WTC11 (cell line): ENCODE measurements around the gene UBR2. TPM values are rescaled to one million over a fixed set of nuclear protein-coding genes. Genes with fewer than 3 reads are reported as not detected.

ENCODE experiments used
- ATAC-seq: fragments of 200-7000 bp; cut with Tn5 transposase; 2 replicates; pipeline ENCODE4 v1.10.0; 2021; ENCODE audit warnings: mild to moderate bottlenecking, moderate library complexity
- CTCF ChIA-PET: fragments of 300-600 bp; sonication (Branson Sonifier 250); formaldehyde crosslinking; loops from one replicate; lab custom pipeline; 2021; ENCODE audit warnings: antibody characterized with exemption; lab: Charles Lee
- POLR2A ChIA-PET: fragments of 350-600 bp; sonication (Branson Sonifier 250); formaldehyde crosslinking; loops from one replicate; lab custom pipeline; 2021; ENCODE audit warnings: antibody characterized with exemption; lab: Charles Lee
- DNase-seq: peaks from one replicate; pipeline ENCODE4 v3.0.0; 2021; ENCODE audit warnings: low spot score
- H3K27ac Mint-ChIP-seq: 2 replicates; pipeline ENCODE4 v1.8.0; 2021; ENCODE audit warnings: mixed read lengths
- H3K27me3 Mint-ChIP-seq: 2 replicates; pipeline ENCODE4 v1.8.0; 2021; ENCODE audit warnings: low read depth, mild to moderate bottlenecking, moderate library complexity, mixed read lengths
- H3K36me3 Mint-ChIP-seq: 2 replicates; pipeline ENCODE4 v1.8.0; 2021; ENCODE audit warnings: mixed read lengths
- H3K4me1 Mint-ChIP-seq: 2 replicates; pipeline ENCODE4 v1.8.0; 2022; ENCODE audit warnings: mixed read lengths
- H3K4me3 Mint-ChIP-seq: 2 replicates; pipeline ENCODE4 v1.8.0; 2021; ENCODE audit warnings: mild to moderate bottlenecking, moderate library complexity, mixed read lengths
- H3K9me3 Mint-ChIP-seq: 2 replicates; pipeline ENCODE4 v1.8.0; 2021; ENCODE audit warnings: mixed read lengths
- ELF4 ChIP-seq: sonication (generic); formaldehyde crosslinking; IDR thresholded peaks from 2 replicates; pipeline ENCODE4 v1.8.1; 2022; ENCODE audit warnings: low read depth, mild to moderate bottlenecking, moderate library complexity, missing genetic modification reagents
- GTF2I ChIP-seq: fragments of 250-450 bp; sonication (Bioruptor Pico); conservative IDR thresholded peaks from 2 replicates; pipeline ENCODE4 v1.4.0; 2021; ENCODE audit warnings: mild to moderate bottlenecking
- KAT7 ChIP-seq: sonication (generic); formaldehyde crosslinking; IDR thresholded peaks from 2 replicates; pipeline ENCODE4 v1.8.1; 2023; ENCODE audit warnings: missing genetic modification reagents, mild to moderate bottlenecking, borderline replicate concordance
- PRRX2 ChIP-seq: fragments of 250-450 bp; sonication (Bioruptor Pico); IDR thresholded peaks from 2 replicates; pipeline ENCODE4 v1.8.0; 2021; ENCODE audit warnings: mild to moderate bottlenecking
- total RNA-seq: library from RNA; stranded (reverse); gene quantifications from 3 replicates; pipeline ENCODE4 v1.2.3, GENCODE V29; 2021
- TF ChIP-seq, protein P1 (sequence below): fragments of 250-450 bp; sonication (Bioruptor Pico); IDR thresholded peaks from 2 replicates; pipeline ENCODE4 v1.9.0; 2021; ENCODE audit warnings: mild to moderate bottlenecking, borderline replicate concordance
- TF ChIP-seq, protein P2 (sequence below): fragments of 250-450 bp; sonication (Bioruptor Pico); IDR thresholded peaks from 2 replicates; pipeline ENCODE4 v1.8.0; 2021; ENCODE audit warnings: mild to moderate bottlenecking
- TF ChIP-seq, protein P3 (sequence below): sonication (generic); formaldehyde crosslinking; conservative IDR thresholded peaks from 2 replicates; pipeline ENCODE4 v1.8.1; 2023; ENCODE audit warnings: mild to moderate bottlenecking, low read depth, missing genetic modification reagents, moderate library complexity
- TF ChIP-seq, protein P4 (sequence below): sonication (generic); formaldehyde crosslinking; IDR thresholded peaks from 2 replicates; pipeline ENCODE4 v1.8.0; 2023; ENCODE audit warnings: missing genetic modification reagents, mild to moderate bottlenecking, borderline replicate concordance
- TF ChIP-seq, protein P5 (sequence below): sonication (generic); formaldehyde crosslinking; IDR thresholded peaks from 2 replicates; pipeline ENCODE4 v1.8.0; 2022; ENCODE audit warnings: mild to moderate bottlenecking, missing genetic modification reagents
- TF ChIP-seq, protein P6 (sequence below): sonication (generic); formaldehyde crosslinking; IDR thresholded peaks from 2 replicates; pipeline ENCODE4 v1.8.1; 2023; ENCODE audit warnings: mild to moderate bottlenecking, missing genetic modification reagents, moderate library complexity
- TF ChIP-seq, protein P7 (sequence below): fragments of 250-450 bp; sonication (Bioruptor Pico); IDR thresholded peaks from 2 replicates; pipeline ENCODE4 v1.9.0; 2021; ENCODE audit warnings: moderate library complexity, mild to moderate bottlenecking, inconsistent platforms, borderline replicate concordance

UBR2 gene
- total RNA-seq, 1 experiment from 2014 or later, result 18.8 TPM

DNA sequence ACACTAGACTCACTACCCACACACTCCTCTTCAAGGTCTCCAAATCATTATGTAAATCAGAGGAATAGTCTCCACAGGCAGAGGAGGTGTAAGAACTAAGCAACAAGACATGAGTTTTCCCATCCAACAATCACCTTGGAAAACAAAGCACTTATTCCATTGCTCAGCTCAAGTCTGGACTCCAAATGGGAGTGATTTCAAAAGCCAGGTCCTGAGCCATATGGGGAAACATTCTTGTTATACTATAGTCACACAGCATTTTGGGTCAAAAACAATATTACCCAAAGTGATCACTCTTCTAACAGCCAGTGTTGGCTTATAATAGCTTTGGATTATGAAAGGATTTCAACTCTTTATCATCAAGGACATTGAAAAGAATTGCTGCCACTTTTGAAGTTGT lies 162.2 kb downstream of the UBR2 start:
- TF ChIP-seq ELF4 (CRISPR knock-in tag) (no peak), PRRX2 (no peak), GTF2I (CRISPR knock-in tag) (no peak), KAT7 (CRISPR knock-in tag) (no peak)
- TF ChIP-seq, protein P1, sequence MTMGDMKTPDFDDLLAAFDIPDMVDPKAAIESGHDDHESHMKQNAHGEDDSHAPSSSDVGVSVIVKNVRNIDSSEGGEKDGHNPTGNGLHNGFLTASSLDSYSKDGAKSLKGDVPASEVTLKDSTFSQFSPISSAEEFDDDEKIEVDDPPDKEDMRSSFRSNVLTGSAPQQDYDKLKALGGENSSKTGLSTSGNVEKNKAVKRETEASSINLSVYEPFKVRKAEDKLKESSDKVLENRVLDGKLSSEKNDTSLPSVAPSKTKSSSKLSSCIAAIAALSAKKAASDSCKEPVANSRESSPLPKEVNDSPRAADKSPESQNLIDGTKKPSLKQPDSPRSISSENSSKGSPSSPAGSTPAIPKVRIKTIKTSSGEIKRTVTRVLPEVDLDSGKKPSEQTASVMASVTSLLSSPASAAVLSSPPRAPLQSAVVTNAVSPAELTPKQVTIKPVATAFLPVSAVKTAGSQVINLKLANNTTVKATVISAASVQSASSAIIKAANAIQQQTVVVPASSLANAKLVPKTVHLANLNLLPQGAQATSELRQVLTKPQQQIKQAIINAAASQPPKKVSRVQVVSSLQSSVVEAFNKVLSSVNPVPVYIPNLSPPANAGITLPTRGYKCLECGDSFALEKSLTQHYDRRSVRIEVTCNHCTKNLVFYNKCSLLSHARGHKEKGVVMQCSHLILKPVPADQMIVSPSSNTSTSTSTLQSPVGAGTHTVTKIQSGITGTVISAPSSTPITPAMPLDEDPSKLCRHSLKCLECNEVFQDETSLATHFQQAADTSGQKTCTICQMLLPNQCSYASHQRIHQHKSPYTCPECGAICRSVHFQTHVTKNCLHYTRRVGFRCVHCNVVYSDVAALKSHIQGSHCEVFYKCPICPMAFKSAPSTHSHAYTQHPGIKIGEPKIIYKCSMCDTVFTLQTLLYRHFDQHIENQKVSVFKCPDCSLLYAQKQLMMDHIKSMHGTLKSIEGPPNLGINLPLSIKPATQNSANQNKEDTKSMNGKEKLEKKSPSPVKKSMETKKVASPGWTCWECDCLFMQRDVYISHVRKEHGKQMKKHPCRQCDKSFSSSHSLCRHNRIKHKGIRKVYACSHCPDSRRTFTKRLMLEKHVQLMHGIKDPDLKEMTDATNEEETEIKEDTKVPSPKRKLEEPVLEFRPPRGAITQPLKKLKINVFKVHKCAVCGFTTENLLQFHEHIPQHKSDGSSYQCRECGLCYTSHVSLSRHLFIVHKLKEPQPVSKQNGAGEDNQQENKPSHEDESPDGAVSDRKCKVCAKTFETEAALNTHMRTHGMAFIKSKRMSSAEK (CRISPR knock-in tag), result no peak
- TF ChIP-seq, protein P2, sequence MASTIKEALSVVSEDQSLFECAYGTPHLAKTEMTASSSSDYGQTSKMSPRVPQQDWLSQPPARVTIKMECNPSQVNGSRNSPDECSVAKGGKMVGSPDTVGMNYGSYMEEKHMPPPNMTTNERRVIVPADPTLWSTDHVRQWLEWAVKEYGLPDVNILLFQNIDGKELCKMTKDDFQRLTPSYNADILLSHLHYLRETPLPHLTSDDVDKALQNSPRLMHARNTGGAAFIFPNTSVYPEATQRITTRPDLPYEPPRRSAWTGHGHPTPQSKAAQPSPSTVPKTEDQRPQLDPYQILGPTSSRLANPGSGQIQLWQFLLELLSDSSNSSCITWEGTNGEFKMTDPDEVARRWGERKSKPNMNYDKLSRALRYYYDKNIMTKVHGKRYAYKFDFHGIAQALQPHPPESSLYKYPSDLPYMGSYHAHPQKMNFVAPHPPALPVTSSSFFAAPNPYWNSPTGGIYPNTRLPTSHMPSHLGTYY (CRISPR knock-in tag), result no peak
- TF ChIP-seq, protein P3, sequence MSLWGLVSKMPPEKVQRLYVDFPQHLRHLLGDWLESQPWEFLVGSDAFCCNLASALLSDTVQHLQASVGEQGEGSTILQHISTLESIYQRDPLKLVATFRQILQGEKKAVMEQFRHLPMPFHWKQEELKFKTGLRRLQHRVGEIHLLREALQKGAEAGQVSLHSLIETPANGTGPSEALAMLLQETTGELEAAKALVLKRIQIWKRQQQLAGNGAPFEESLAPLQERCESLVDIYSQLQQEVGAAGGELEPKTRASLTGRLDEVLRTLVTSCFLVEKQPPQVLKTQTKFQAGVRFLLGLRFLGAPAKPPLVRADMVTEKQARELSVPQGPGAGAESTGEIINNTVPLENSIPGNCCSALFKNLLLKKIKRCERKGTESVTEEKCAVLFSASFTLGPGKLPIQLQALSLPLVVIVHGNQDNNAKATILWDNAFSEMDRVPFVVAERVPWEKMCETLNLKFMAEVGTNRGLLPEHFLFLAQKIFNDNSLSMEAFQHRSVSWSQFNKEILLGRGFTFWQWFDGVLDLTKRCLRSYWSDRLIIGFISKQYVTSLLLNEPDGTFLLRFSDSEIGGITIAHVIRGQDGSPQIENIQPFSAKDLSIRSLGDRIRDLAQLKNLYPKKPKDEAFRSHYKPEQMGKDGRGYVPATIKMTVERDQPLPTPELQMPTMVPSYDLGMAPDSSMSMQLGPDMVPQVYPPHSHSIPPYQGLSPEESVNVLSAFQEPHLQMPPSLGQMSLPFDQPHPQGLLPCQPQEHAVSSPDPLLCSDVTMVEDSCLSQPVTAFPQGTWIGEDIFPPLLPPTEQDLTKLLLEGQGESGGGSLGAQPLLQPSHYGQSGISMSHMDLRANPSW, result no peak
- TF ChIP-seq, protein P4, sequence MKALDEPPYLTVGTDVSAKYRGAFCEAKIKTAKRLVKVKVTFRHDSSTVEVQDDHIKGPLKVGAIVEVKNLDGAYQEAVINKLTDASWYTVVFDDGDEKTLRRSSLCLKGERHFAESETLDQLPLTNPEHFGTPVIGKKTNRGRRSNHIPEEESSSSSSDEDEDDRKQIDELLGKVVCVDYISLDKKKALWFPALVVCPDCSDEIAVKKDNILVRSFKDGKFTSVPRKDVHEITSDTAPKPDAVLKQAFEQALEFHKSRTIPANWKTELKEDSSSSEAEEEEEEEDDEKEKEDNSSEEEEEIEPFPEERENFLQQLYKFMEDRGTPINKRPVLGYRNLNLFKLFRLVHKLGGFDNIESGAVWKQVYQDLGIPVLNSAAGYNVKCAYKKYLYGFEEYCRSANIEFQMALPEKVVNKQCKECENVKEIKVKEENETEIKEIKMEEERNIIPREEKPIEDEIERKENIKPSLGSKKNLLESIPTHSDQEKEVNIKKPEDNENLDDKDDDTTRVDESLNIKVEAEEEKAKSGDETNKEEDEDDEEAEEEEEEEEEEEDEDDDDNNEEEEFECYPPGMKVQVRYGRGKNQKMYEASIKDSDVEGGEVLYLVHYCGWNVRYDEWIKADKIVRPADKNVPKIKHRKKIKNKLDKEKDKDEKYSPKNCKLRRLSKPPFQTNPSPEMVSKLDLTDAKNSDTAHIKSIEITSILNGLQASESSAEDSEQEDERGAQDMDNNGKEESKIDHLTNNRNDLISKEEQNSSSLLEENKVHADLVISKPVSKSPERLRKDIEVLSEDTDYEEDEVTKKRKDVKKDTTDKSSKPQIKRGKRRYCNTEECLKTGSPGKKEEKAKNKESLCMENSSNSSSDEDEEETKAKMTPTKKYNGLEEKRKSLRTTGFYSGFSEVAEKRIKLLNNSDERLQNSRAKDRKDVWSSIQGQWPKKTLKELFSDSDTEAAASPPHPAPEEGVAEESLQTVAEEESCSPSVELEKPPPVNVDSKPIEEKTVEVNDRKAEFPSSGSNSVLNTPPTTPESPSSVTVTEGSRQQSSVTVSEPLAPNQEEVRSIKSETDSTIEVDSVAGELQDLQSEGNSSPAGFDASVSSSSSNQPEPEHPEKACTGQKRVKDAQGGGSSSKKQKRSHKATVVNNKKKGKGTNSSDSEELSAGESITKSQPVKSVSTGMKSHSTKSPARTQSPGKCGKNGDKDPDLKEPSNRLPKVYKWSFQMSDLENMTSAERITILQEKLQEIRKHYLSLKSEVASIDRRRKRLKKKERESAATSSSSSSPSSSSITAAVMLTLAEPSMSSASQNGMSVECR (CRISPR knock-in tag), result no peak
- TF ChIP-seq, protein P5, sequence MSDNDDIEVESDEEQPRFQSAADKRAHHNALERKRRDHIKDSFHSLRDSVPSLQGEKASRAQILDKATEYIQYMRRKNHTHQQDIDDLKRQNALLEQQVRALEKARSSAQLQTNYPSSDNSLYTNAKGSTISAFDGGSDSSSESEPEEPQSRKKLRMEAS (CRISPR knock-in tag), result no peak
- TF ChIP-seq, protein P6, sequence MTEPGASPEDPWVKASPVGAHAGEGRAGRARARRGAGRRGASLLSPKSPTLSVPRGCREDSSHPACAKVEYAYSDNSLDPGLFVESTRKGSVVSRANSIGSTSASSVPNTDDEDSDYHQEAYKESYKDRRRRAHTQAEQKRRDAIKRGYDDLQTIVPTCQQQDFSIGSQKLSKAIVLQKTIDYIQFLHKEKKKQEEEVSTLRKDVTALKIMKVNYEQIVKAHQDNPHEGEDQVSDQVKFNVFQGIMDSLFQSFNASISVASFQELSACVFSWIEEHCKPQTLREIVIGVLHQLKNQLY, result no peak
- TF ChIP-seq, protein P7, sequence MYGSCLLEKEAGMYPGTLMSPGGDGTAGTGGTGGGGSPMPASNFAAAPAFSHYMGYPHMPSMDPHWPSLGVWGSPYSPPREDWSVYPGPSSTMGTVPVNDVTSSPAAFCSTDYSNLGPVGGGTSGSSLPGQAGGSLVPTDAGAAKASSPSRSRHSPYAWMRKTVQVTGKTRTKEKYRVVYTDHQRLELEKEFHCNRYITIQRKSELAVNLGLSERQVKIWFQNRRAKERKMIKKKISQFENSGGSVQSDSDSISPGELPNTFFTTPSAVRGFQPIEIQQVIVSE, result no peak
- peaks cover 9% of the 10 kb centered on the region for H3K4me1 Mint-ChIP-seq
- H3K27me3 Mint-ChIP-seq, result no peaks in the 10 kb centered on the region; the same call in 1 of the 2 replicates
- peak overlapping the region; percentile 25; the same call in 1 of the 2 replicates for H3K27ac Mint-ChIP-seq
- H3K9me3 Mint-ChIP-seq, result no peaks in the 10 kb centered on the region
- ATAC-seq (no peak), DNase-seq (no peak)
- no peak overlapping the region for H3K4me3 Mint-ChIP-seq
- no peaks in the 10 kb centered on the region for H3K36me3 Mint-ChIP-seq
- POLR2A ChIA-PET, result interaction anchor here (0.6 kb wide), 2 partner anchors 142 to 153 kb away, joined by 3 read pairs; partner anchors contain the start of gene RPL7L1
- CTCF ChIA-PET, result interaction anchor here (0.7 to 3.2 kb wide), 21 partner anchors 10 to 532 kb away, joined by 3 to 46 read pairs (median 5); partner anchors contain the start of gene TBCC
